OCI-M2 (cell line): Measurements from ENCODE around the gene CLCN2.
A peak's percentile ranks its signal among the peaks of the same experiment; 100 is the strongest.

Experiments
- DNase-seq: peaks from one replicate; lab custom pipeline; 2025; ENCODE audit not compliant: unreplicated experiment; lab: John Stamatoyannopoulos, UW

Gene CLCN2

DNA sequence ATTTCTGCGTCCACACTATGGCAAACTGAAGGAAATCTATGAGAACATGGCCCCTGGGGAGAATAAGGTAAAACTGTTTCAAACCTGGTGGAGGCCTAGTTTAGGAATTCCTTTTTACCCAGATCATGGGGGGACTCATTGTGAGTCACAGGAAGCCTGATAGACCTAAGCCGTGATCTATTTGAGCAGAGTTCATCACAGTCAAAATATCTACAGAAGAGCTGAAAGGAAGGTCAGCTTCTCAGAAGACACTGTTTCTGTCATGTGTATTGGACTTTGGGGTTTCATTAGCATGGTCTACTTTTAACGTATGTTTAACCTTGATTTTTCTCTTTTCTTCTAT, 61.1 kb downstream of the CLCN2 start:
- DNase-seq, result no peak

- no peak for DNase-seq
Measured at GRCh38 chr3:184299488-184300377, 61.7 kb downstream of the CLCN2 start.

DNA sequence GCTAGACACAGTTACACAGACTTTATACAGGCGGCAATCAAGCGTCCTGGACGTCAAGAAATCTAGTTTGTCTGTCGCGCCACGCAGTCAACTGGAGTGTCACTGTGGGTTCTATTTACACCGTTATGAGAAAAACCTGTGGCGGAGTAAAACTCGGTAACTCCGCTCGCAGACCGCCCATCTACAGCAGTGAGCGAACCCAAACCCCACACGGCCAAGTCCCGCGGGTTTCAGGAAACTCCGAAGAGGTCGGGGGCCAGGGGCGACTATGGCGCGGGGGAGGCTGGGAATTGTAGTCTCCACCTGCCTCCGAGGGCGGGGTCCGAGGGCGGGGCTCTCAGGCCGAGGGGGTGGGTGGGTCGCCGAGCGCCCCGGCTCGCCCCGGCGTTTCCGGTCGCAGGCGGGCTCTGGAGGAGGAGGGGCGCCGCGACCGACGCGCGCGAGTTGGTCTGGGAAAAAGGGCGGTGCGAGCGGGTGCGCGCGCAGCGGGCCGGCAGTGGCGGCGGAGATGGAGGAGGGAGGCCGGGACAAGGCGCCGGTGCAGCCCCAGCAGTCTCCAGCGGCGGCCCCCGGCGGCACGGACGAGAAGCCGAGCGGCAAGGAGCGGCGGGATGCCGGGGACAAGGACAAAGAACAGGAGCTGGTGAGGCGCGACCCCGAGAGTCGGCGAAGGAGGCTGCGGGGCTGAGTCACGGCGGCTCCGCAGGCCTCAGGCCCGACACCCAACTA, 62.5 kb downstream of the CLCN2 start, which contains the start of gene PSMD2:
Gene PSMD2 (plus strand): TSS at position 483 of the 729 bp plus-strand sequence. CDS start 26 bp downstream, at position 509.
- peak; percentile 39 for DNase-seq

DNA sequence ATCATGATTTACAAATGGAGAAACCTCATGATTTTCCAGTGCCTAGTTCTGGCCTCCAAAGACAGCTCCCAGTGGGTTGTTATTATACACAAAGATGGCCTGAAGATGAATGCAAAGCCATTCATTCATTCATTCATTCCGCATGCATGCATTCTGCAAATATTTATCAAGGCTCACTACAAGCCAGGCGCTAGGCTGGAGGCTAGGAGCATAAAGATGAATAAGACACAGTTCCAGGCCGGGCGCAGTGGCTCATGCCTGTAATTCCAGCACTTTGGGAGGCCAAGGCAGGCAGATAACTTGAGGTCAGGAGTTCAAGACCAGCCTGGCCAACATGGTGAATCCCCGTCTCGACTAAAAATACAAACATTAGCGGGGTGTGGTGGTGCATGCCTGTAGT, 64.8 kb downstream of the CLCN2 start:
- DNase-seq, result no peak
